Esophagus squamous epithelium (tissue), 5 donors: ENCODE data around the gene SEBOX. TPM values are rescaled to one million over a fixed set of nuclear protein-coding genes. Genes with fewer than 3 reads are reported as not detected.
A peak's percentile ranks its signal among the peaks of the same experiment; 100 is the strongest.

Experiments used
- DNase-seq: peaks from one replicate; lab custom pipeline; 2025; lab: John Stamatoyannopoulos, UW
- H3K27ac ChIP-seq, 4 donors: fragments of 200-600 bp; sonication (generic); one replicate each; pipeline ENCODE4 v1.5.1; 2016 to 2019; ENCODE audit warnings: mild to moderate bottlenecking in 1 of 4
- H3K27me3 ChIP-seq, 4 donors: fragments of 200-600 bp; sonication (generic); 1 replicate in 3 of 4; 2 replicates in 1 of 4; pipeline versions ENCODE4 v1.5.1 to v1.6.0; 2017 to 2021; ENCODE audit warnings: antibody characterized with exemption in 1 of 4
- H3K36me3 ChIP-seq, 3 donors: fragments of 200-600 bp; sonication (generic); one replicate each; pipeline ENCODE4 v1.5.1; 2016 to 2019
- H3K4me1 ChIP-seq, 3 donors: fragments of 200-600 bp; sonication (generic); one replicate each; pipeline ENCODE4 v1.5.1; 2017 to 2019
- H3K4me3 ChIP-seq, 4 donors: fragments of 200-600 bp; sonication (generic); 1 replicate in 3 of 4; 2 replicates in 1 of 4; pipeline ENCODE4 v1.5.1; 2016 to 2019; ENCODE audit warnings: mild to moderate bottlenecking in 2 of 4, moderate library complexity in 1 of 4
- H3K9me3 ChIP-seq, 3 donors: fragments of 200-600 bp; sonication (generic); one replicate each; pipeline ENCODE4 v1.5.1; 2016 to 2019
- POLR2A ChIP-seq, 4 donors: fragments of 450-650 bp; IDR thresholded peaks; one replicate each; pipeline ENCODE4 v1.6.1; 2017; ENCODE audit warnings: antibody characterized with exemption in 4 of 4, mild to moderate bottlenecking in 4 of 4, moderate library complexity in 3 of 4
- WGBS, 2 donors: methylation state at CpG; one replicate each; pipeline ENCODE4 v1.1.5; 2018; 5-methylcytosine and 5-hydroxymethylcytosine counted together
- intact Hi-C: fragments of 100-400 bp; cut with DNase I; formaldehyde crosslinking; loops from one replicate; pipeline ENCODE4 v1.15.0; 2022
- total RNA-seq, 4 donors: library from RNA; depleted of rRNA; stranded (reverse); fragments of >200 nt; gene quantifications; one replicate each; pipeline ENCODE4 v1.1.0, GENCODE V29; 2016
- TF ChIP-seq, protein P1 (sequence below), 6 experiments: fragments of 450-650 bp in 4 of 6; fragments of 200-600 bp in 2 of 6; sonication (generic) in 2 of 6; IDR thresholded peaks; one replicate each; pipeline ENCODE4 v1.5.1; 2016 to 2019; ENCODE audit warnings: antibody characterized with exemption in 6 of 6, mild to moderate bottlenecking in 4 of 6, moderate library complexity in 4 of 6
- donor health status: DM: yes; HTN: yes; CAD: no.

Gene SEBOX
- total RNA-seq, 4 donors from 2014 or later = not detected

DNA sequence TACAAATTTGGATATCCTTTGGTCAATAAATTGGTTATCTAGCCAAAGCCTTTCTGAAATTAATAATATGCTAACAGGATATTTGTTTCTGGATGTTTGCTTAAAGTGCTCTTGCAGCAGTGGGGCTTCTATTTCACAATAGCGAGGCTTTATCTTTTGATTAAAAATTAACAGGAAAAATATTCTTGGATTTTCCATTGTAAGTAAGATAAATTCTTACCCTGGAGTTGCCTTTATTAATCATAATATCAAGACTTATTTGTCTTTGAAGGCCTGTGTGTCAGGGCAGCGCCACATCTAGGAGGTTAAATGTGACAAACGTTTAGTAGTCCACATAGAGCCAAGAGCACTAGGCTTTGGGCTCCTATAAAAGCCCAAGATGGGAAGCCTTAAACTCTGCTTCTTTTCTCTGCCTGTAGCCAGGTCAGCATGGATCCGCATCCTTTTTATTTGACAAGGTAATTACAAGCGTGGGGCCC is 40.7 kb downstream of the SEBOX start:
- H3K4me3 ChIP-seq = no peak overlapping the region
- intact Hi-C loops = no loop called here
- H3K9me3 ChIP-seq = no peaks in the 10 kb centered on the region
- no peaks in the 10 kb centered on the region for H3K27me3 ChIP-seq
- no peak overlapping the region for H3K27ac ChIP-seq
- DNase-seq = no peak
- no peak for TF ChIP-seq POLR2A (IDR thresholded peaks at IDR 0.05)
- TF ChIP-seq, protein P1, sequence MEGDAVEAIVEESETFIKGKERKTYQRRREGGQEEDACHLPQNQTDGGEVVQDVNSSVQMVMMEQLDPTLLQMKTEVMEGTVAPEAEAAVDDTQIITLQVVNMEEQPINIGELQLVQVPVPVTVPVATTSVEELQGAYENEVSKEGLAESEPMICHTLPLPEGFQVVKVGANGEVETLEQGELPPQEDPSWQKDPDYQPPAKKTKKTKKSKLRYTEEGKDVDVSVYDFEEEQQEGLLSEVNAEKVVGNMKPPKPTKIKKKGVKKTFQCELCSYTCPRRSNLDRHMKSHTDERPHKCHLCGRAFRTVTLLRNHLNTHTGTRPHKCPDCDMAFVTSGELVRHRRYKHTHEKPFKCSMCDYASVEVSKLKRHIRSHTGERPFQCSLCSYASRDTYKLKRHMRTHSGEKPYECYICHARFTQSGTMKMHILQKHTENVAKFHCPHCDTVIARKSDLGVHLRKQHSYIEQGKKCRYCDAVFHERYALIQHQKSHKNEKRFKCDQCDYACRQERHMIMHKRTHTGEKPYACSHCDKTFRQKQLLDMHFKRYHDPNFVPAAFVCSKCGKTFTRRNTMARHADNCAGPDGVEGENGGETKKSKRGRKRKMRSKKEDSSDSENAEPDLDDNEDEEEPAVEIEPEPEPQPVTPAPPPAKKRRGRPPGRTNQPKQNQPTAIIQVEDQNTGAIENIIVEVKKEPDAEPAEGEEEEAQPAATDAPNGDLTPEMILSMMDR (IDR thresholded peaks at IDR 0.05) = no peak
- WGBS, 2 donors = 85 to 90% methylated on average over 5 of the region's 5 CpGs
- peaks cover 2 to 30% (median 5%) of the 10 kb centered on the region in 3 donors for H3K36me3 ChIP-seq
- H3K4me1 ChIP-seq = peaks cover 0 to 31% (median 7%) of the 10 kb centered on the region in 3 donors

DNA sequence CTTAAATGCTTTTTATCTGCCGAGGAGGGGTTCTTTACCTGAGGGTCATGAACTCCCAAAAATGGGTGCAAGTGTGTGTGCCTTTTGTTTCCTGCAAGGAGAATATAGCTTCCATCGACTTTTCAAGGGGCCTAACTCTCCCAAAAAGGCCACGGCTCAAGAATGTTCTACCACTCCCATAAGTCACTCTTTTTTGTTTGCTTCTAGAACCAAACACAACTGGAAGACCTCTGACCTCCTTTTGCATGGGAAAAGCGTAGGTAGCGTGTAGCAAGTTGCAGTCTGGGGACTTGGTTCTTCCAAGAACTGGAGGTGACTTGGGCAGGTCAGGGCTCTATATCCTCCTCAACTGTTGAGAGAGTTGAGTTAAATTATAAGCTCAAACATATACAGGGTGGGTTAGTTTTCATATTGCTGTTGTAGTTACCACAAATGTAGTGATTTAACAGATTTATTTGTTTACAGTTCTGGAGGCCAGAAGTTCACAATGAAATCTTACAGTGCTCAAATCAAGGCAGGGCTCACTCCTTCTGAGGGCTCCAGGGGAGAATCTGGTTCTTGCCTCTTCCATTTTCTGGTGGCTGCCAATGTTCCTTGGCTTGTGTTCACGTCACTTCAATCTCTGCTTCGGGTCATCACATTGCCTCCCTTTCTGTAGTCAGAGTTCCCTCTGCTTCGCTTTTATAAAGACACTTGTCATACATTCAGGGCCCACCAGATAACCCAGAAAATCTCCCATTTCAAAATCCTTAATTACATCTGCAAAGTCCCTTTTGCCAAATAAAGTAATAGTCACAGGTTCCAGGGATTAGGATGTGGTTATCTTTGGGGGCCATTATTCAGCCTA is 44.6 kb downstream of the SEBOX start:
- Histone ChIP-seq H3K27me3 (no peaks in the 10 kb centered on the region), H3K4me1 (peaks cover 8 to 29% (median 15%) of the 10 kb centered on the region in 3 donors), H3K4me3 (no peak overlapping the region), H3K27ac (no peak overlapping the region), H3K9me3 (no peaks in the 10 kb centered on the region), H3K36me3 (no peaks in the 10 kb centered on the region)
- intact Hi-C loops = no loop called here
- DNase-seq = no peak
- TF ChIP-seq POLR2A (IDR thresholded peaks at IDR 0.05) = no peak
- TF ChIP-seq, protein P1 (IDR thresholded peaks at IDR 0.05) = no peak
- 70 to 76% methylated on average over 7 to 8 of the region's 8 CpGs for whole genome bisulfite sequencing, 2 donors

DNA sequence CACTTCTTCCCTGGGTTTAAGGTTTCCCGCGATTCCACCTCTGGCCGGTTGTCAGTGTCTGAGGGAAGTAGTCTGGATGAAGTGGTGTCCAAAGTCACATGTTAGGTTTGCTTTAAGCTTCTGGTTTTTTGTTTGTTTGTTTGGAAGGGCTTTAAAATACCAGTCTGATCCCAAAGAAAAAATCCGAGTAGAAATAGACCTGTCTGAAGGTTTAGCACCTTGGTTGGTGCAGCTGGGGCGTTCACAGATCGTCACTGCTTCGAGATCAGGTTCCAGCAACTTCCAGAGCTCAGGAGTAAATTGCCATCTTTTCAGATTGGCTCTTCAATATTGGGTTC is 45.4 kb downstream of the SEBOX start:
- peaks cover 8 to 28% (median 15%) of the 10 kb centered on the region in 3 donors for H3K4me1 ChIP-seq
- no peaks in the 10 kb centered on the region for H3K27me3 ChIP-seq
- peak overlapping the region; percentile 60 to 84 (median 64) for H3K27ac ChIP-seq
- TF ChIP-seq, protein P1 (IDR thresholded peaks at IDR 0.05) = no peak
- TF ChIP-seq POLR2A (IDR thresholded peaks at IDR 0.05) = no peak
- H3K36me3 ChIP-seq = no peaks in the 10 kb centered on the region
- WGBS, 2 donors = 0 to 4% methylated on average over 5 to 7 of the region's 7 CpGs
- H3K4me3 ChIP-seq = peak overlapping the region; percentile 60 to 80 (median 68)
- H3K9me3 ChIP-seq = no peaks in the 10 kb centered on the region
- DNase-seq = no peak
- intact Hi-C loops = no loop called here

DNA sequence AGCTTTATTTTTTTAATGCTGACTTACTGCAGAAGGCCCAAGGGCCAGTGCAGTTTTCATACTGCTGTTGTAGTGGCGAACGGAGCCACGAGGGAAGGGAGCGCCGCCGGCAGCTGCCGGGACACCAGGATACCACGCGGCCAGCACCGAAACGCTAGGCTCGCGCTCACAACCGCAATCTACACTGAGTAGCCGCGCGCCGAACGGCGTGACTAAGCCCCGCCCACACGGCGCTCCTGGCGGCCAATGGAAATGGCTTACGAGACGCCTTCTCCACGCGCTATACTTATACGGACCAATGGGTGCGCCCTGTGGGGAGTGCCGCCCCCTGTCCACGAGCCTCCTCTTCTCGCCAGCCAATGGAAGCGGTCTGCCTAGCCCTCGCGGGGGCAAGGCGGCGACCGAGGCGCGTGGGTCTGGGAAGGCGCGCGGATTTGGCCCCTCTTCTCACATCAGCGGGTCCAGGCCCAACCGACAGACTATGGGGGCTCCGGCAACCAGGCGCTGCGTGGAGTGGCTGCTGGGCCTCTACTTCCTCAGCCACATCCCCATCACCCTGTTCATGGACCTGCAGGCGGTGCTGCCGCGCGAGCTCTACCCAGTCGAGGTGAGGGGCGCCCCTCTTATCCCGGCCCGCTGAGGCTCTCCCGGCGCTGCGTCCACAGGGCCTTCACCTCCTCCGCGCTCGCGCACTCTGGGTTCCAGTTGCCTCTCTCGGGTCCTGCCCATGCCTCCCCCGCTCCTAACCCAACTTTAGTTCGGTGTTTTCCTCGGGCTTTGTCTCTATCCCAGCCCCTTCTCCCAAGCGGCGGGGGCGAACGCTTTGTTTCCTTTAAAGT is 46.0 kb downstream of the SEBOX start, which contains the start of gene TMEM97:
TMEM97 (plus strand) TSS at position 442 of the 839 bp plus-strand sequence; CDS start at position 482, 40 bp downstream.
- Histone ChIP-seq H3K27ac (peak within 1 kb of the TSS; percentile 60 to 84 (median 64)), H3K9me3 (no peaks in the 10 kb centered on the region), H3K27me3 (no peaks in the 10 kb centered on the region), H3K4me3 (peak within 1 kb of the TSS; percentile 60 to 80 (median 68)), H3K36me3 (no peaks in the 10 kb centered on the region), H3K4me1 (peaks cover 8 to 28% (median 15%) of the 10 kb centered on the region in 3 donors)
- WGBS, 2 donors = 0% methylated on average over 42 to 43 of the region's 72 CpGs
- intact Hi-C loops = no loop called here
- TF ChIP-seq, protein P1 (IDR thresholded peaks at IDR 0.05) = peak in 3 of 6 experiments; percentile 13 to 21 (median 14)
- no peak for TF ChIP-seq POLR2A (IDR thresholded peaks at IDR 0.05)
- peak; percentile 70 for DNase-seq
